ENCODE results near the gene SYNE3.

DNA sequence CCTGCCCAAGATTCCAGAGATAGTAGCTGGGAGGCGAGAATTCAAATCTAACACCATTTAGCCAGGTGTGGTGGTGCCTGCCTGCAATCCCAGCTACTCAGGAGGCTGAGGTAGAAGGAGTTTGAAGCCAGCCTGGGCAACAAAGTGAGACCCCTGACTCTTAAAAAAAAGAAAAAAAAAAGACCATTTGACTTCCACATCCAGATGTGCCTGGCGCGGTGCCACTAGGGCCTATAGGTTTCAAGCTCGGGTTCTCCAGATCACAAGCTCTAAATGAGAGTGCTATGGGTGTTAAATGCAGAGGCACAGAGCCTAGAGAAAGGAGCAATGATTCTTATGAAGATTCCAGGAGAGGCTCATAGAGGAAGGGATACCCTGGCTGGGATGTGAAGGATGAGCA lies 22.5 kb downstream of the SYNE3 start:
- TF ChIP-seq, protein P1, sequence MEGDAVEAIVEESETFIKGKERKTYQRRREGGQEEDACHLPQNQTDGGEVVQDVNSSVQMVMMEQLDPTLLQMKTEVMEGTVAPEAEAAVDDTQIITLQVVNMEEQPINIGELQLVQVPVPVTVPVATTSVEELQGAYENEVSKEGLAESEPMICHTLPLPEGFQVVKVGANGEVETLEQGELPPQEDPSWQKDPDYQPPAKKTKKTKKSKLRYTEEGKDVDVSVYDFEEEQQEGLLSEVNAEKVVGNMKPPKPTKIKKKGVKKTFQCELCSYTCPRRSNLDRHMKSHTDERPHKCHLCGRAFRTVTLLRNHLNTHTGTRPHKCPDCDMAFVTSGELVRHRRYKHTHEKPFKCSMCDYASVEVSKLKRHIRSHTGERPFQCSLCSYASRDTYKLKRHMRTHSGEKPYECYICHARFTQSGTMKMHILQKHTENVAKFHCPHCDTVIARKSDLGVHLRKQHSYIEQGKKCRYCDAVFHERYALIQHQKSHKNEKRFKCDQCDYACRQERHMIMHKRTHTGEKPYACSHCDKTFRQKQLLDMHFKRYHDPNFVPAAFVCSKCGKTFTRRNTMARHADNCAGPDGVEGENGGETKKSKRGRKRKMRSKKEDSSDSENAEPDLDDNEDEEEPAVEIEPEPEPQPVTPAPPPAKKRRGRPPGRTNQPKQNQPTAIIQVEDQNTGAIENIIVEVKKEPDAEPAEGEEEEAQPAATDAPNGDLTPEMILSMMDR (IDR thresholded peaks at IDR 0.05; ENCODE audit: insufficient read depth, low read length), result no peak
- TF ChIP-seq, protein P2, sequence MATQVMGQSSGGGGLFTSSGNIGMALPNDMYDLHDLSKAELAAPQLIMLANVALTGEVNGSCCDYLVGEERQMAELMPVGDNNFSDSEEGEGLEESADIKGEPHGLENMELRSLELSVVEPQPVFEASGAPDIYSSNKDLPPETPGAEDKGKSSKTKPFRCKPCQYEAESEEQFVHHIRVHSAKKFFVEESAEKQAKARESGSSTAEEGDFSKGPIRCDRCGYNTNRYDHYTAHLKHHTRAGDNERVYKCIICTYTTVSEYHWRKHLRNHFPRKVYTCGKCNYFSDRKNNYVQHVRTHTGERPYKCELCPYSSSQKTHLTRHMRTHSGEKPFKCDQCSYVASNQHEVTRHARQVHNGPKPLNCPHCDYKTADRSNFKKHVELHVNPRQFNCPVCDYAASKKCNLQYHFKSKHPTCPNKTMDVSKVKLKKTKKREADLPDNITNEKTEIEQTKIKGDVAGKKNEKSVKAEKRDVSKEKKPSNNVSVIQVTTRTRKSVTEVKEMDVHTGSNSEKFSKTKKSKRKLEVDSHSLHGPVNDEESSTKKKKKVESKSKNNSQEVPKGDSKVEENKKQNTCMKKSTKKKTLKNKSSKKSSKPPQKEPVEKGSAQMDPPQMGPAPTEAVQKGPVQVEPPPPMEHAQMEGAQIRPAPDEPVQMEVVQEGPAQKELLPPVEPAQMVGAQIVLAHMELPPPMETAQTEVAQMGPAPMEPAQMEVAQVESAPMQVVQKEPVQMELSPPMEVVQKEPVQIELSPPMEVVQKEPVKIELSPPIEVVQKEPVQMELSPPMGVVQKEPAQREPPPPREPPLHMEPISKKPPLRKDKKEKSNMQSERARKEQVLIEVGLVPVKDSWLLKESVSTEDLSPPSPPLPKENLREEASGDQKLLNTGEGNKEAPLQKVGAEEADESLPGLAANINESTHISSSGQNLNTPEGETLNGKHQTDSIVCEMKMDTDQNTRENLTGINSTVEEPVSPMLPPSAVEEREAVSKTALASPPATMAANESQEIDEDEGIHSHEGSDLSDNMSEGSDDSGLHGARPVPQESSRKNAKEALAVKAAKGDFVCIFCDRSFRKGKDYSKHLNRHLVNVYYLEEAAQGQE (IDR thresholded peaks at IDR 0.05; ENCODE audit: insufficient replicate concordance, low read depth), result no peak
- no peak for TF ChIP-seq POLR2AphosphoS5 (IDR thresholded peaks at IDR 0.05; ENCODE audit: low read depth)
- TF ChIP-seq GABPA (IDR thresholded peaks at IDR 0.05; ENCODE audit: low read depth), result no peak
- no peak for TF ChIP-seq SPI1 (IDR thresholded peaks at IDR 0.05; ENCODE audit: borderline replicate concordance, low read depth)

Data from HL-60 (cell line).